SH-SY5Y (cell line): Measurements from ENCODE around the gene PRKCH.

Experiments used
- GATA2 ChIP-seq: IDR thresholded peaks from 2 replicates; pipeline ENCODE4 v1.6.1; 2011; ENCODE audit warnings: mild to moderate bottlenecking, low read depth, low read length
- GATA3 ChIP-seq: IDR thresholded peaks from 2 replicates; pipeline ENCODE4 v1.6.1; 2011; ENCODE audit warnings: low read depth, mild to moderate bottlenecking, low read length, moderate library complexity

DNA sequence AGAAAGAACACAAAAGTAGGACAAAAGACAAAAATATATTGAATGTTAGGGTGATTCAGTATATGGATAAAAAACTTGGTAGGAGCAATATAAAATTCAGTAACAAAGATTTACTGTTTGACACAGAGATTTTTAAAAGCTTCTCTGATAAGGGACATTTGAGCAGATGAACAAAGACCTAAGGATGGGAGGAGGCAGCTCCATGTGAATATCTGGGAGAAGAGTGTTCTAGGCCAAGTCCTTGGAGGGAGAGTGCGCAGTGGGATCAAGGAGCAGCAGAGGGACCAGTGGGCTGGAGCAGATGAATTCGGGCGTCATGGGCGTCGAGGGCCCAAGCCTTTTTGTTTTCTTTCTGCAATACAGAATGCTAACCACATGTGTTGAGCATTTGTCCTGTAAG, 174.4 kb downstream of the PRKCH start:
- TF ChIP-seq GATA3 (no peak), GATA2 (no peak)
